SU-DHL-6 (cell line): ENCODE data around the gene MNS1.

Experiments
- EZH2phosphoT487 ChIP-seq: fragments of 200-600 bp; sonication (generic), shearing (Covaris generic); conservative IDR thresholded peaks from 2 replicates; pipeline ENCODE4 v1.6.1; 2018; ENCODE audit warnings: mild to moderate bottlenecking, antibody characterized with exemption, low read length, moderate library complexity, mixed read lengths
- TF ChIP-seq, protein P1 (sequence below): fragments of 200-600 bp; sonication (generic); IDR thresholded peaks from one replicate; pipeline ENCODE4 v1.5.1; 2017; ENCODE audit warnings: antibody characterized with exemption, mild to moderate bottlenecking, low read length, moderate library complexity; ENCODE audit not compliant: insufficient read depth, poor library complexity, severe bottlenecking

DNA sequence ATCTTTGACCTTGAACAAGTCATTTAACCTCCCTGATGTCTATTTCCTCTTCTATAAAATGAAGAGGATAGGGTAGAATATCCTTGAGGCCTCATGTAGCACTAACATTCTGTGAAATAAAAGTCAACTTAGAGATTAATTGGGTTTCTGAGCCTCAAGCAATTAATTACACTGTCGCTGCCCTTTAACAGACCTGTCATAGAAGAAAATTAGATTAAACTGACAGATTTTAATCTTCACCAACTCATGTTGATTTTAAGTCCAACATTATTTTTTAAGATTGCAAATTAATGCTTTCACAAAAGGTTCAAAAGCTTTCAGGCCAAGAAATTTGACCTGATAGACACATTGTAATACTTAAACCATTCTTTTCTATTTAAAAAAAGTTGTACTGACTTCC is 8.1 kb upstream of the MNS1 start:
- TF ChIP-seq, protein P1, sequence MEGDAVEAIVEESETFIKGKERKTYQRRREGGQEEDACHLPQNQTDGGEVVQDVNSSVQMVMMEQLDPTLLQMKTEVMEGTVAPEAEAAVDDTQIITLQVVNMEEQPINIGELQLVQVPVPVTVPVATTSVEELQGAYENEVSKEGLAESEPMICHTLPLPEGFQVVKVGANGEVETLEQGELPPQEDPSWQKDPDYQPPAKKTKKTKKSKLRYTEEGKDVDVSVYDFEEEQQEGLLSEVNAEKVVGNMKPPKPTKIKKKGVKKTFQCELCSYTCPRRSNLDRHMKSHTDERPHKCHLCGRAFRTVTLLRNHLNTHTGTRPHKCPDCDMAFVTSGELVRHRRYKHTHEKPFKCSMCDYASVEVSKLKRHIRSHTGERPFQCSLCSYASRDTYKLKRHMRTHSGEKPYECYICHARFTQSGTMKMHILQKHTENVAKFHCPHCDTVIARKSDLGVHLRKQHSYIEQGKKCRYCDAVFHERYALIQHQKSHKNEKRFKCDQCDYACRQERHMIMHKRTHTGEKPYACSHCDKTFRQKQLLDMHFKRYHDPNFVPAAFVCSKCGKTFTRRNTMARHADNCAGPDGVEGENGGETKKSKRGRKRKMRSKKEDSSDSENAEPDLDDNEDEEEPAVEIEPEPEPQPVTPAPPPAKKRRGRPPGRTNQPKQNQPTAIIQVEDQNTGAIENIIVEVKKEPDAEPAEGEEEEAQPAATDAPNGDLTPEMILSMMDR: no peak
- TF ChIP-seq EZH2phosphoT487: no peak
